GM21390 (cell line): ENCODE measurements around the gene HNF4A.
"Not testable (repeated sequence)": the region's sequence is repeated elsewhere in the genome, so short reads cannot be mapped to it uniquely, and the experiment has no call there.

Source experiments
- ATAC-seq: cut with Tn5 transposase; IDR thresholded peaks from one replicate; pipeline ENCODE4 v1.9.1; 2021; ENCODE audit not compliant: unreplicated experiment

Gene HNF4A

DNA sequence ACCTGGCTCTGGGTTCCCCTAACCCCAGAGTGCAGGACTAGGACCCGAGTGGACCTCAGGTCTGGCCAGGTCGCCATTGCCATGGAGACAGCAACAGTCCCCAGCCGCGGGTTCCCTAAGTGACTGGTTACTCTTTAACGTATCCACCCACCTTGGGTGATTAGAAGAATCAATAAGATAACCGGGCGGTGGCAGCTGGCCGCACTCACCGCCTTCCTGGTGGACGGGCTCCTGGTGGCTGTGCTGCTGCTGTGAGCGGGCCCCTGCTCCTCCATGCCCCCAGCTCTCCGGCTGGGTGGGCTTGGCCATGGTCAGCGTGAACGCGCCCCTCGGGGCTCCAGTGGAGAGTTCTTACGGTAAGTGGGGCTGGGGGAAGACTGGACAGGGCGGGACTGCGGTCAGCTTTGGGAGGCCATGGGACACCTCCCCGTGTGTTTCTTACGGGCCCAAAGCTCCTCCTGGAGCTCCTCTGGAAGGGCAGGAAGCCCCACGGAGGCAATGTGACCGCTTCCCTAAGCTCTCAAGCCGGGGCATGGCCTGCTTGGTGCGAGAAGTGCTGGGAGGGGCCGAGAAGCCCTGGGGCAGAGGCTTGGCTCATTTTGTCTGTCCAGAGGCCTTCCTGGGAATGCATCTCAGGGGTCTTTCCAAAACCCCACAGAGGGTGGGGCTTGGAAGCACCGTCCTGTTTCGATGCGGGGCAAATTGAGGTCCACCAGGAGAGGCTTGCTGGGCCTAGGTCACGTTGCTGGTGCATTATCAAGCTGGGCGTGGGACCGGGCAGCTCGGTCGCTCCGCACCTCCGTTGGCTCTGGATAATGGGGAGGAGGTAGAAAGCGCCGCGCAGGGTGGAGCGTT lies at the start of gene HNF4A:
HNF4A (plus strand) TSS at position 202 of the 855 bp plus-strand sequence; CDS start at position 308, 106 bp downstream.
- no peak for ATAC-seq

DNA sequence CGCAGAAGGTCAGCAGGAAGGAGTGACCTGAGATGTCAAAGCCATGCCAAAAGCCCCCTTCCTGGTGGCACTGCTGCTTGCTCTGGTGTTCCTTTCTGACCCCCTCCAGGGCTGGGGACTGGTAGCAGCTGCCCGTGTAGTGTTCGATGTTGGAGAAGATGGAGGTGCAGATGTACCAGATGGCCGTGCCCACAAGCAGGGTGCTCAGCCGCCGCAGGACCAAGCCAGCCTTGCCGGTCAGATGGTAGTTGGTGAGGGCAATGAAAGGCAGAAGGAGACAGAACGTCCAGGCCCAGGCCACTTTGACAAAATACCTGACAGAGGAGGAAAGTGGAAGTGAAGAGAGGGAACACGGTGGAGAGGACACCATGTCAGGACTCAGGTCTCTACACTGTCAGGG lies 48.6 kb upstream of the HNF4A start:
- ATAC-seq = no peak

- no peak for ATAC-seq
Measured at GRCh38 chr20:44309763-44310663, 45.5 kb upstream of the HNF4A start.

- peak; percentile 92 for ATAC-seq
Measured at GRCh38 chr20:44310664-44311639, 44.5 kb upstream of the HNF4A start, which contains the start of gene FITM2. Gene FITM2 (minus strand): TSS chr20:44311202. CDS start chr20:44311148, 54 bp downstream.

DNA sequence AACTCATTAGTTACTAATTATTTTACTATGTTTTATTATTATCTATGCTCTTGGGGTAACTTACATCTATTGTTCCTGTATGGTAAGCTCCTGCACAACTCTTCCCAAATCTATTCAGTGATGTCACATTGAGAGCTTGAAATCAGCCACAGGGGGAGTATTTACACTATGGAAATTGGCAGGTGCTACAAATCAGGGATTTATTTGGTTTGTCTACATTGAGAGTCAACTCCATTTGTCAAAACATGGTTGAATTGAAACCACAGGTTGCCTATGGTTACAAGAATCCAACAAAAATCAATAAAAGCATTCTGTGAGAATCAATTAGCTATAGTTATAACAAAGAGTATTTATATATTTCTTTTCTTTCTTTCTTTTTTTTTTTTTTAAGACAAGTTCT lies 40.6 kb upstream of the HNF4A start:
- no peak for ATAC-seq

DNA sequence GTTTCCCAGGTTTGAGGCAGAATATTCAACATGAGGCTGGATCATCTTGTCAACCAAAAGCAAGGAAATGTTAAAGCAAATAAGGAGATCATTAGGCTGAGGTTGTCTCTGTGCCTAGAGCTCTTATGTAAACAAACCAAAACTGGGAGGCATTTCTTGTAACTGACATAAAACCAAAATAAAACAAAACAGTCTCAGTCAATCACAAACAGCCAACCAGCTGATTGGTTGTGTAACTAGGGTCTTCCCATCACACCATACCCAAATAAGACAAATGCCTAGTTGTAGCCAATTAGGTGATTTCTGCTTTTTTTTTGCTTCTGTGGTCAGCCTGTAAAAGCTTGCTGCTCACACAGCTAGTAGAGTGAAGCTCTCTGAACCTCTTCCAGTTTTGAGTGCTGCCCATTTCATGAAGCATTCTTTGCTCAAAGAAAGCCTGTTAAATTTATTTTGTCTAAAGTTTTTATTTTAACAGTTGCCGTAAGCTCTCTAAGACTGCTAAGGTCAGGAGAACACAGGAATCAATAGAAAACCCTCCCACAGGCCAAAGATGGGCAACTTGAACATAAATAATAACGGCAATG lies 35.6 kb upstream of the HNF4A start:
- ATAC-seq = no peak

- ATAC-seq = no peak
Measured at GRCh38 chr20:44324343-44324742, 31.2 kb upstream of the HNF4A start.

DNA sequence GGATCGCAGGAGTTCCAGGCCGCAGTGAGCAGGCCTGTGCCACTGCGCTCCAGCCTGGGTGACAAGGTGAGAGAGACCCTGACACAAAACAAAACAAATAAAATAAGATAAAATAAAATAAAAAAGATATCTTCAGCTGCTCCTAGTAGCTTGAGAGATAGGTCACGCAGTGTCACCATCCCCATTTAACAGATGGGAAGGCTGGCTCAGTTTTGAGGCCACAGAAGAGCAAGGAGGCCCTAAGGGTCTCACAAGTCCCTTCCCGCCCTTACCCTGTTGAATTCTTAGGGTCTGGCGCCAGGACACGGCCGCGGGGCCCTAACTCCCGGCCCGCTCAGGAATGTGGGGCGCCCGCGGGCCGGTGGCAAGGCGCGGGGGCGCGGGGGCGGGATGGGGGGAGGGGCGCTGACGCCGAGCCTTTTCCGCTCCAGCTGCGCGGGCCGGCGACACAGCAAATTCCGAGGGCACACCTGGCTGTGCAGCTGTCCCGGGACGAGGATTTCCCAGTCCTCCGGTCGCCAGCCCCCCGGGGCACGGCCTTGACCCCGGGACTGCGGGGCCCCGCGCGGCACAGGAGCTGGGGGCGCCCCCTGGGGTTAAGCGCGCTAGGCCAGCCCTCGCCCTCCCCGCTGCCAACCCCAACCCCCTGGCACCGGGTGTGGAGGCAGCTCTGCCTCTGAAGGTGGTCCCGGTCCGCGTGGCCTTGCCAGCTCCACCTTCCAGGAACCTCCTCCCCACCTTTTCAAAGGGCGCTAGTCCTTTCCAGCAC lies 28.9 kb upstream of the HNF4A start:
- ATAC-seq = no peak

GRCh38 chr20:44327748-44328147 lies 27.8 kb upstream of the HNF4A start:
- not testable (repeated sequence) for ATAC-seq

DNA sequence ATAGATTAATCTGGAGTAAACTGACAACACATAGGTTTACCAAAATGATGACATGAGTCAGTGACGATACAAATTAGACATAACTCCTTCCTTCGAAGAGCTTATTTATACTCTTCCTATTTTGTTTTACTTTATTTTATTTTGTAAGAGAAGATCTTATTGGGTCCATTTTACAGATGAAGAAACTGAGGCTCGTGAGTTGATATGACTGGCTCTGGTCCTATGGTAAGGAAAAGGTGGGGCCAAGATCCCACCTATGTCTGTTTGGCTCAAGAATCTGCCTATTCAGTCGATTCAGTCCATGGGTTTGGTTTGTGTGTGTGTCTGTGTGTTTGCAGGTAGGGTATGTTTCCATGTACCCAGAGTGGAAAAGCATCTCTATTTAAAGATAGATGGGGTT lies 27.1 kb upstream of the HNF4A start:
- no peak for ATAC-seq

DNA sequence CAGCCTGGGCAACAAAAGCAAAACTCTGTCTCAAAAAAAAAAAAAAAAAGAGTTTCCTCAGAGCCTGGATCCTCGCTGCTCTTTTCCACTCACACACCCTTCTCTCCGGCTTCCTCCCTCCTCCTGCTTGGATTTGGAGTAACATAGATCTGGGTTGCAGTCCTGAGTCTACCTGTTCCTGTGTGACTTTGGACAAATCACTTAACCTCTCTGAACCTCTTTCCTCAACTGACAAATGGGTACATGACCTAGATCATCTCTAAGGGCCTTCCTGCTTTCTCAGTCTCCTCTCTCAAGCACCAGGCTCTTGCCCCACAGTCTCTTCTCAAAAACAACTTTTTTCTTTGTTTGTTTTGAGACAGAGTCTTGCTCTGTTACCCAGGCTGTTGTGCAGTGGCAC lies 24.3 kb upstream of the HNF4A start:
- ATAC-seq = no peak

- no peak for ATAC-seq
Measured at GRCh38 chr20:44334306-44334705, 21.2 kb upstream of the HNF4A start.

DNA sequence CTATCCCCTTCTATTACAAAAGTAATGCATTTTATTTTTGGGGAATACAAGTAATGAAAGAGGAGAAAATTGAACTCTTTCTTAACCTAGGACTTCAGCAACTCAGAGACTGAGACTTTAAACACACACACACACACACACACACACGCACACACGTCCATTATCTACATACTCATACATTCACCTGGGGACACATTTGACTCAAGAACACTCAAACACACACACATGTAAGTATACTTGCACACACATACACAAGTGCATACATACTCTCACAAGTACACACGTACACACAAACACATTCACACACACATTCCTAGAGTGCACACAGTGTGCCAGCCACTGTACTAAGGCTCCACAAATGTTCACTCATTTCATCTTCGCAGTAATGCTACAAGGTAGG lies 20.8 kb upstream of the HNF4A start:
- ATAC-seq = no peak

GRCh38 chr20:44335675-44336074 lies 19.8 kb upstream of the HNF4A start:
- no peak for ATAC-seq

DNA sequence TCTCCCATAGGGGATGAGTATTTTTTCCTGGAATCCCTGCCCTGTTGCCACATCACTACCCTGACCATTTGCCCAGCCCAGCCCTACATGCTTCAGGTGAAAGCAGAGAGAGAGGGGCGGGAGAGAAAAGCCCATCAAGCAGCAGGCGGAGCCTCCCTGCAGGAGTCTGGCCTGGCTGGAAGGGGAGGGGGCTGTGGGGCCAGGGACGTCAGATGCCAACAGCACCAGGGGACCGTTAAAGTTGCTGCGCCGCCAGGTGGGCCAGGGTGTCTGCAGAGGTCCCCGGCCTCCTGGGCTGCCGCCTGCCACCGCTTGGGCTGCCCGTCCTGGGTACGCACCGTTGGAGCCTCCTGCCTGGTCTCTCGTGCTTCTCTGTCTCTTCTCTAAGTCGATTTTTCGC lies 19.4 kb upstream of the HNF4A start:
- no peak for ATAC-seq

- no peak for ATAC-seq
Measured at GRCh38 chr20:44336725-44337380, 18.6 kb upstream of the HNF4A start, which contains the start of gene R3HDML. Gene R3HDML (plus strand): TSS chr20:44337043. CDS start chr20:44337158, 115 bp downstream.

DNA sequence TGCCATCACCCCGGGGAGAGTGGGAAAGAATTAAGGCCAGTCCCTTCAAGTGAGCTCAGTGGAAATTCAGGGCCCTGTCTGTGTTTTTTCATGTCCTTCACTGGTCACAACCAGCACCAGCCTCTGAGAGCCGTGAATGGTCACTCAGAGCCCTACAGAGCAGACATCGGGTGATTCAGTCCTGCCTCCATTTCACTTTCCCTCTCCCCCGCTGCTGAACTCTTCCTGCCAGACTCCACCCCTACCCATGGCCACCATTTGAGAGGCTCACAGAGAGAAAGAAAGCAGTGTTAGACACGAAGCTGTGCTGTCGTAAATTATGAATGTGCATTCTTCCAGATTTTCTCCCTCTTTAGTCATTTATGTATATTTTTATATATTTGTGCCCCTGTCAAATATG lies 13.3 kb upstream of the HNF4A start:
- ATAC-seq = no peak

DNA sequence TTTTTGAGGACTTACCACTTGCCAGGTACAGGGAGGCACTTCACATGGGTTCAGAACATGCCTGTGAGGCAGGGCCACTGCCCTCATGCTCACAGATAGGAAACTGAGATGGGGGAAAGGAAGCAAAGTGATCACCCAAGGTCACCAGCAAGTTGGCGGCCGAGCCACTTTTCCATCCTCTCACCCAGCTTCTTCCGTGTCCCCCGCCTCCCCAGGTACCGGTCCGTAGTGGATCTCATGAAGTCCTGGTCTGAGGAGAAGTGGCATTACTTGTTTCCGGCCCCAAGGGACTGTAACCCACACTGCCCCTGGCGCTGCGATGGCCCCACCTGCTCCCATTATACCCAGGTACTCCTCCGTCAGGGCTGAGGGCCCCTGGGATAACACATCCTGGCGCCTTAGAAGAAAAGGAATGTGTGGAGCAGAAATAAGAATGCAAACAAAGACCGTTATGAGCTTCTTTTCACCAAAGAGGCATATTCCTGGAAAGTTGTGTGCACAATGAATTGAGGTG lies 12.3 kb upstream of the HNF4A start:
- no peak for ATAC-seq

- ATAC-seq = no peak
Measured at GRCh38 chr20:44344723-44345122, 10.8 kb upstream of the HNF4A start.
